Subcutaneous abdominal adipose tissue (tissue), 5 donors: Measurements from ENCODE around the gene TPD52L2.

Source experiments
- H3K27ac ChIP-seq: one replicate; pipeline ENCODE4 v1.7.0; 2013; ENCODE audit warnings: low read depth, mild to moderate bottlenecking, inconsistent platforms, low read length, moderate library complexity
- H3K27me3 ChIP-seq, 5 donors: one replicate each; pipeline ENCODE4 v1.7.0; 2013; ENCODE audit warnings: low read length in 5 of 5, inconsistent platforms in 1 of 5; ENCODE audit not compliant: control insufficient read depth in 5 of 5, insufficient read depth in 4 of 5
- H3K36me3 ChIP-seq, 5 donors: one replicate each; pipeline ENCODE4 v1.7.0; 2013; ENCODE audit warnings: low read length in 5 of 5; ENCODE audit not compliant: control insufficient read depth in 5 of 5, insufficient read depth in 5 of 5
- H3K4me1 ChIP-seq, 5 donors: one replicate each; pipeline ENCODE4 v1.7.0; 2013; ENCODE audit warnings: low read length in 5 of 5, mild to moderate bottlenecking in 3 of 5, moderate library complexity in 1 of 5; ENCODE audit not compliant: control insufficient read depth in 5 of 5, insufficient read depth in 5 of 5
- H3K4me3 ChIP-seq, 5 donors: one replicate each; pipeline ENCODE4 v1.7.0; 2013; ENCODE audit warnings: low read length in 5 of 5, low read depth in 1 of 5
- H3K9ac ChIP-seq, 5 donors: one replicate each; pipeline ENCODE4 v1.7.0; 2013; ENCODE audit warnings: low read length in 5 of 5, mild to moderate bottlenecking in 4 of 5, moderate library complexity in 3 of 5
- H3K9me3 ChIP-seq, 5 donors: one replicate each; pipeline ENCODE4 v1.7.0; 2013; ENCODE audit warnings: low read length in 5 of 5; ENCODE audit not compliant: control insufficient read depth in 5 of 5
- donor health status: healthy.
- donor health status: healthy.
- donor health status: healthy.
- donor health status: healthy.
- donor health status: healthy.

TPD52L2 gene

DNA sequence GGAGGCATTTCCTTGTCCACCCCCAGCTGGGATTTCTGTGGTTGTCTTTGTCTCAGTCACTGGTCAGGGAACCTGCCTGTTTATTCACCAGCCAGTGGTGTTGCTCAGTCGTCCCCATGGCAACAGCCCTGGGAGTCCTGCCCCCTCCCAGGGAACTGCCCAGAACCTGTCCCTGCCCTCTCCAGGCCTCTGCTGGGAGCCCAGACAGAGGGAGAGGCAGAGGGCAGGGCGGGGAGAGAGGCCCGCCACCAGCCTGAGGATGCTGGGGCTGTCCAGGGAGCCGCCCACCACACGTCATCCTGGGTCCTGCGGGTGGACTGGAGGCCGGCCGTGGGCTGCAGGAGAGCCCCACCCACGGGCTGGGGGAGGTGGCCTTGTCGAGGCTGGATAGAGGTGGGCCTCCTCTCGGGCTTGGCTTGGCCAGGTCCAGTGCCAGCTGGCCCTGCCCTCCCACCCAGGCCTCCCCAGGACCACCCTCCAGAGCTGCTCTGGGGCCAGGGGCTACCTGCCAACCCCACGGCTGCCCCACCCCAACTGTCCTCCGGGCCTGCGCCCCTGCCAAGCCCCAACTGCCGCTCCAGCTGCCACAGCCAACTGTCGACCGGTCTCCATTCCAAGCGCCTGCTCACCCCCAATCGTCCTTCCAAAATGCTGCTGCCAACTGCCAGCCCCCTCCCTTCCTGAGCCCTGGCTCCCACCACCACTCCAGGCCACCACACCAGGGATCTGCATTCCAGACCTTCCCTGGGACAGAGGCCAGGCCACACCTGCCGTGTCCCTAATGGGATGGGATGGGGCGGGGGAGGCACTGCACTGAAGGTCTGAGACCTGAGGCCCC, 29.8 kb upstream of the TPD52L2 start:
- Histone ChIP-seq H3K27me3 (peaks cover 0 to 3% (median 0%) of the 10 kb centered on the region in 5 donors), H3K9me3 (no peaks in the 10 kb centered on the region), H3K4me1 (peaks cover 0 to 52% (median 42%) of the 10 kb centered on the region in 5 donors), H3K27ac (no peak overlapping the region), H3K9ac (peak overlapping the region in 1 of 5 donors; percentile 17), H3K36me3 (no peaks in the 10 kb centered on the region), H3K4me3 (no peak overlapping the region)

DNA sequence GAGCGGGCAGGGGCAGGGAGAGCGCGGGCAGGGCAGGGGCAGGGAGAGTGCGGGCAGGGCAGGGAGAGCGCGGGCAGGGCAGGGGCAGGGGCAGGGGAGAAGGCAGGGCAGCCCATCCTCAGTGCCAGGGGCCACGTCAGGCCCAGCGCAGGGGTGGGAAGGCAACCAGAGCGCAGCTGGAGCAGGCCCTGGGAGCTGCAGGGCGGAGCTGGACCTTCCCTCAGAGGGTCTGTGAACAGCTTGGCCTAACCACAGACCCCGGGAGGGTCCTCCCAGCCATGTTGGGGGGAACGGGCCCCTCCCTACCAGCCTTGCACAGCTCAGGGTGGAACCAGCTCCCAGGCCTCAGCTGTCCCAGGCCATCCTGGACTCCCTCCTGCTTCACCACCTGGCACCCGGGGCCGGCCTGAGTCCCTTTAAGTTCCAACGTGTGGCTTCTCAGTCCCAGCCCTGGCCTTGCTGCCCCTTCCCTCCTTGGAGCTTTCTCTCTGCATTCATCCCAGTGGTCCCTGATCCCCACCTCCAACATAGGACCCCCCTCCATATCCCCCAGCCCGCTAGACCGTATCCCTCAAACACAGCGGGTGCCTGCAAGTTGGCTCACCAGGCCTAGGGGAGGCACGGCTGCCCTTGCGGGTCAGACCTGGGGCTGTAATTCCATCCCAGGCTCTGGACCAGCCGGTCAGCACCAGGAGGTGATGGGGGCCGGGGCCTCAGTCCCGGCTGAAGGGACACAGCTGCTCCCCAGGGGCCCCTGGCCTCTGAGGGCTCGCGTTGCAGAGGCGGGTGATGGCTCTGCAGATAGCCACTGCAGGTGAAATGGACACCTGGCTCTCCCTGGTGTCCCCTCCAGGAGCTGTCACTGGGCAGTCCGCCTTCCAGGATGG, 28.4 kb upstream of the TPD52L2 start:
- no peak overlapping the region for H3K9ac ChIP-seq
- H3K4me3 ChIP-seq, result no peak overlapping the region
- no peaks in the 10 kb centered on the region for H3K36me3 ChIP-seq
- peaks cover 0 to 3% (median 0%) of the 10 kb centered on the region in 5 donors for H3K27me3 ChIP-seq
- H3K27ac ChIP-seq, result no peak overlapping the region
- peaks cover 0 to 50% (median 42%) of the 10 kb centered on the region in 5 donors for H3K4me1 ChIP-seq
- H3K9me3 ChIP-seq, result no peaks in the 10 kb centered on the region

DNA sequence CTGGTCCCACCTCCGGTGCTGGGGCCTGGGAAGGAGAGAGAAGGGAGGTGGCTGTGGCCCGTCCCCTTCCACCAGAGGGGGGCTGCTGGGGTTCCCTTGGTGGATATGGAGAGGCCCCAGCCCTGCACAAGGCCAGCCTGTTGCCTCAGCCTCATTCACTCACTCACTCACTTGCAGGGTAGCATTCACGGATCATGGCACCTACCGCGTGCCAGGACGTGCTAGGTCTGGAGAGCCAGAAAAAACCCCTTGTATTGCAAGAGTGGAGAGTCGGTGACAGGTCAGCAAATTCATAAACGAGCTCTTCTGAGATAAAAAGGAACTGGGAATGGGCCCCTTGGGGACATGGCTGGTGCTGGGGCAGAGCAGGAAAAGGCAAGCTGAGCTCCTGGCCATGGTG, 27.6 kb upstream of the TPD52L2 start:
- H3K9ac ChIP-seq, result no peak overlapping the region
- H3K4me1 ChIP-seq, result peaks cover 0 to 45% (median 34%) of the 10 kb centered on the region in 5 donors
- H3K4me3 ChIP-seq, result no peak overlapping the region
- H3K9me3 ChIP-seq, result no peaks in the 10 kb centered on the region
- H3K36me3 ChIP-seq, result no peaks in the 10 kb centered on the region
- no peak overlapping the region for H3K27ac ChIP-seq
- peaks cover 0 to 3% (median 0%) of the 10 kb centered on the region in 5 donors for H3K27me3 ChIP-seq

DNA sequence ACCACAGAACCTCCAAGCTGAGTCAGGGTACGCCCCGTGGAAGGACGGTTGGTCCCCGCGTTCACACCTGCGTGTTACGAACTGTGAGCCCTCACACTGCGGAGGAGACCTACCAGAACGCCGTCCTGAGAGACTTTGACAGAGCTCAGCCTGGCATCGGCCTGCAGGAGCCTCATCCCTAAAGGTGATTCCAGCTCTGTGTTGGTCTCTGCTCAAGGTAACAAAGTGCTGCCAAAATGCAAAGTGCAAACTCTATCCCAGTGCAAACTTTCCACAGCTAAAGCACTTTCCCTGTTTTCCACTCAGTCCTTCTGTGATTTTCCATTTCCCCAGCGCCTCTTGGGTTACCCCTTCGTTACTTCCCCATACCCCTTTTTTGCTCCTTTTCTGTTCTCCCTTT, 25.4 kb upstream of the TPD52L2 start:
- Histone ChIP-seq H3K4me1 (peaks cover 0 to 39% (median 29%) of the 10 kb centered on the region in 5 donors), H3K27me3 (peaks cover 2 to 16% (median 10%) of the 10 kb centered on the region in 5 donors), H3K4me3 (no peak overlapping the region), H3K36me3 (no peaks in the 10 kb centered on the region), H3K9ac (no peak overlapping the region), H3K27ac (no peak overlapping the region), H3K9me3 (no peaks in the 10 kb centered on the region)

DNA sequence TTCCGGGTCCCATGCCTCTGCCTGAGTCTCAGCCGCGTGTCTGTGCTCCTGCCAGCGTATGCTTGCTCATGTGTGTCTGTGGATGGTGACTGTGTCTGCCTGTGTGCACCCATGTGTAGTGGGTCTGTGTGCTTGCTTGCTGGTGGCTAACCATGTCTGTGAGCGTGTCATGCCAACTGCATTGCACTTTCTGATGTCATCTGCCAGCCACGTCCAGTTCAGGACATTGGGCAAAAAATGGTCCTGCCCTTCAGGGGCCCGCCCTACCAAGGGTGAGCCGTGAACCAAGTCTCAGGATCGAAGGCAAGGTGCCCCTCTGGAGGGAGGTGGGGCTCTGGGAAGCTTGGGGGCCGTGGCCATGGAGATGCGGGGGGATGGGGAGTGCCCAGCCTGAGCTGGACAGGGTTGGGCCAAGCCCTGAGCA, 24.7 kb upstream of the TPD52L2 start:
- Histone ChIP-seq H3K4me3 (no peak overlapping the region), H3K27ac (no peak overlapping the region), H3K27me3 (peaks cover 5 to 23% (median 16%) of the 10 kb centered on the region in 5 donors), H3K9ac (no peak overlapping the region), H3K36me3 (no peaks in the 10 kb centered on the region), H3K9me3 (no peaks in the 10 kb centered on the region), H3K4me1 (peaks cover 2 to 40% (median 28%) of the 10 kb centered on the region in 5 donors)

DNA sequence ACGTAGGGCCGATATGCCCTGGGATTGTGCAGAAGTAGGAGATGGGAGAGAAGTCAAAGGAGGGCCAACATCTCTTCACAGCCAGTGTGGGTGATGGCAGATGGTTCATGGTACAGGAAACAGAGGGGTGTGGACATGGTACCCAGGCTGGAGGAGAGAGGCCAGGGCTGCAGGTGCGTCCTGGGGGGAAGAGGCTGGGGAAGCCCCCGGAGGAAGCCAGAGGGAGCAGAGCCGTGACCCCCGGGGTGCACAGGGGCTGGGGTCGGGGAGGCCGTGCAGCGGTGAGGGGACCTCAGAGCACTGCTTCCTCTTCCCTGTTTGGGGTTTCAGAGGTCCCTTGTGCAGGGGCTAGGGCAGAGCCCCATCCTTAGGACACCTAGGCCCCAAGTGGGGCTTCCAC, 22.8 kb upstream of the TPD52L2 start:
- Histone ChIP-seq H3K9me3 (no peaks in the 10 kb centered on the region), H3K27ac (no peak overlapping the region), H3K27me3 (peaks cover 7 to 31% (median 20%) of the 10 kb centered on the region in 5 donors), H3K36me3 (no peaks in the 10 kb centered on the region), H3K4me3 (no peak overlapping the region), H3K4me1 (peaks cover 5 to 48% (median 37%) of the 10 kb centered on the region in 5 donors), H3K9ac (no peak overlapping the region)

DNA sequence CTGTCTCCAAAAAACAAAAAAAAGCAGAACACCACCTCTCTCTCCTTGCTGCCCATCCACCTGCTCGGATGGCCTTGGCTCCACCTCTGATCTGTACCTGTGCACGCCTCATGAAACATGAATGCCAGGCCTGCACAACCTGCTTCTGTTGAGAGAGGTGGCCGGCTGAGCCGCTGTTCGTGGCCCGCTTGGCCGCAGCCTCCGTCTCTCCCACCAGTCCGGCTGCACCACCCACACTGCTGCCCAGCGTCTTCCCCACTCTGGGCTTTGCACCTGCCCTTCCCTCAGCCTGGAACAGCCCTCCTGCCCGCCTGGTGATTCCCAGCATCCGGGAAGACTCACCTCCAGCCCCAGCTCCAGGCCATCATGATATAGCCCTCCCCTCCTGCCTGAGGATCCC, 21.8 kb upstream of the TPD52L2 start:
- H3K27me3 ChIP-seq, result peaks cover 10 to 39% (median 22%) of the 10 kb centered on the region in 5 donors
- H3K9me3 ChIP-seq, result no peaks in the 10 kb centered on the region
- H3K9ac ChIP-seq, result no peak overlapping the region

DNA sequence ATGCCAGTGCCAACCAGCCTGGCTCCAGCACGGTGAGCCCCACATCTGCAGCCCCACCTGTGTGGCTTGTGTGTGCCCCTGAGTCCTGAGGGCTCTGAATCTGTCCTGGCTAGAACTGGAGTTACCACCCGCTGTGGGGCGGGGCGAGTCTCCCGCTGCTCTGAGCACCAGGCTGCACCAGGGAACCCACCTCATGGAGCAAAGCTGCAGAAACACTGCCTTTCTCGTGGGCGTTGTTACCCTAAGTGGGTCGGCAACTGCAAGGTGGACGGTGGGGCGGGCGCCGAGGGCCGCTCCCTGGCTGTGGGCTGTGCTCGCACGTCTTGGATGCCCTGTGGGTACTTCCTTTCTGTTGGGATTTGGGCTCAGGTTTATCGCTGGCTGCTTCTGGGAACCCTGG, 21.3 kb upstream of the TPD52L2 start:
- H3K4me1 ChIP-seq, result peaks cover 7 to 55% (median 41%) of the 10 kb centered on the region in 5 donors

More for the DNA sequence above, 21.8 kb upstream of the TPD52L2 start:
- Histone ChIP-seq H3K27ac (no peak overlapping the region), H3K4me3 (no peak overlapping the region), H3K4me1 (peaks cover 5 to 50% (median 38%) of the 10 kb centered on the region in 5 donors), H3K36me3 (no peaks in the 10 kb centered on the region)

DNA sequence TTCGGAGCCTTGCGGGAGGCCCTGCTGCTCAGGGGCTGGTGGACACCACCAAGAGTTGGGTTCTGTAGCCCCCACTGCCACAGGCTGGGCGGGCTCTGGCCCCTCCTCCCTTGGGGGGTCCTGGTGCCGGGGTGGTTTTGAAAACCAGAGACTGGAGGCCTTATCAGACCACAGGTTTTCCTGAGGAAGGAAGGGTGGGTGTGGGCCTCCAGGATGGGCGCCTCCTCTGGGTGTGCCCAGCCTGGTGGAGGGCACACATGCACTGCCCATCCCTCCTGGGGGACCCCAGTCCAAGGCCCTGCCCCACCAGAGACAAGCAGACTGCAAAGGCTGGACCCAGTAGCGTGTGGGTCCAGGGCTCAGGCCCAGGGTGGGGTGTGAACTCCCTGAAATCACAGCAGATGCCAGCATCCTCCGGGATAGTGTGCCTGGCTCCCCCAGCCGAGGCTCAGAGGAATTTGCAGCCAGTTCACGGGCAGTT, 20.5 kb upstream of the TPD52L2 start:
- Histone ChIP-seq H3K9ac (no peak overlapping the region), H3K9me3 (no peaks in the 10 kb centered on the region), H3K27ac (no peak overlapping the region), H3K4me3 (no peak overlapping the region), H3K36me3 (no peaks in the 10 kb centered on the region), H3K27me3 (peaks cover 10 to 39% (median 22%) of the 10 kb centered on the region in 5 donors), H3K4me1 (peaks cover 7 to 55% (median 41%) of the 10 kb centered on the region in 5 donors)

More for the DNA sequence above, 21.3 kb upstream of the TPD52L2 start:
- Histone ChIP-seq H3K9ac (no peak overlapping the region), H3K27me3 (peaks cover 10 to 39% (median 22%) of the 10 kb centered on the region in 5 donors), H3K27ac (no peak overlapping the region), H3K9me3 (no peaks in the 10 kb centered on the region), H3K4me3 (no peak overlapping the region), H3K36me3 (no peaks in the 10 kb centered on the region)
